ENCODE results near the gene BPIFB1.

Gene BPIFB1

GRCh38 chr20:33246077-33246476 lies 36.9 kb upstream of the BPIFB1 start:
- Histone ChIP-seq H3K27ac (ENCODE audit: low read depth, low read length, poor library complexity, severe bottlenecking) (no peak overlapping the region), H3K9ac (ENCODE audit: low read length) (no peak overlapping the region), H3K9me2 (ENCODE audit: low read depth, low read length) (no peaks in the 10 kb centered on the region), H3F3A (ENCODE audit: insufficient read depth, low read length) (no peaks in the 10 kb centered on the region), H2AFZ (ENCODE audit: low read length) (no peak overlapping the region), H3K27me3 (ENCODE audit: insufficient read depth, low read length) (no peaks in the 10 kb centered on the region), H3K36me3 (ENCODE audit: insufficient read depth, low read length) (no peaks in the 10 kb centered on the region), H3K4me3 (ENCODE audit: low read depth, low read length, poor library complexity, severe bottlenecking) (no peak overlapping the region), H3K4me1 (ENCODE audit: insufficient read depth, low read length, severe bottlenecking) (no peaks in the 10 kb centered on the region), H3K79me2 (ENCODE audit: insufficient read depth, low read length) (no peaks in the 10 kb centered on the region), H3K4me2 (ENCODE audit: low read length) (no peak overlapping the region), H4K20me1 (ENCODE audit: insufficient read depth, low read length) (no peaks in the 10 kb centered on the region), H3K9me3 (ENCODE audit: low read length) (no peaks in the 10 kb centered on the region)
- no peak for TF ChIP-seq CTCF (IDR thresholded peaks at IDR 0.05; ENCODE audit: low read length)
- no peak for TF ChIP-seq EZH2 (IDR thresholded peaks at IDR 0.05; ENCODE audit: borderline replicate concordance, low read length)

GRCh38 chr20:33249456-33249855 lies 33.6 kb upstream of the BPIFB1 start:
- no peaks in the 10 kb centered on the region for H3K27me3 ChIP-seq (ENCODE audit: insufficient read depth, low read length)
- no peaks in the 10 kb centered on the region for H3K36me3 ChIP-seq (ENCODE audit: insufficient read depth, low read length)
- H3K79me2 ChIP-seq (ENCODE audit: insufficient read depth, low read length): no peaks in the 10 kb centered on the region
- no peaks in the 10 kb centered on the region for H3F3A ChIP-seq (ENCODE audit: insufficient read depth, low read length)
- no peak overlapping the region for H2AFZ ChIP-seq (ENCODE audit: low read length)
- no peak overlapping the region for H3K4me2 ChIP-seq (ENCODE audit: low read length)
- no peaks in the 10 kb centered on the region for H4K20me1 ChIP-seq (ENCODE audit: insufficient read depth, low read length)
- H3K4me3 ChIP-seq (ENCODE audit: low read depth, low read length, poor library complexity, severe bottlenecking): no peak overlapping the region
- TF ChIP-seq EZH2 (IDR thresholded peaks at IDR 0.05; ENCODE audit: borderline replicate concordance, low read length) (no peak), CTCF (IDR thresholded peaks at IDR 0.05; ENCODE audit: low read length) (no peak)
- H3K9me2 ChIP-seq (ENCODE audit: low read depth, low read length): no peaks in the 10 kb centered on the region
- H3K9ac ChIP-seq (ENCODE audit: low read length): no peak overlapping the region
- no peak overlapping the region for H3K27ac ChIP-seq (ENCODE audit: low read depth, low read length, poor library complexity, severe bottlenecking)
- H3K9me3 ChIP-seq (ENCODE audit: low read length): no peaks in the 10 kb centered on the region
- H3K4me1 ChIP-seq (ENCODE audit: insufficient read depth, low read length, severe bottlenecking): no peaks in the 10 kb centered on the region

GRCh38 chr20:33250666-33251065 lies 32.3 kb upstream of the BPIFB1 start:
- Histone ChIP-seq H3K9me3 (ENCODE audit: low read length) (no peaks in the 10 kb centered on the region), H3K4me1 (ENCODE audit: insufficient read depth, low read length, severe bottlenecking) (no peaks in the 10 kb centered on the region), H3K36me3 (ENCODE audit: insufficient read depth, low read length) (no peaks in the 10 kb centered on the region), H3K4me2 (ENCODE audit: low read length) (no peak overlapping the region), H3K4me3 (ENCODE audit: low read depth, low read length, poor library complexity, severe bottlenecking) (no peak overlapping the region), H3K9ac (ENCODE audit: low read length) (no peak overlapping the region), H3K9me2 (ENCODE audit: low read depth, low read length) (no peaks in the 10 kb centered on the region), H3F3A (ENCODE audit: insufficient read depth, low read length) (no peaks in the 10 kb centered on the region), H4K20me1 (ENCODE audit: insufficient read depth, low read length) (no peaks in the 10 kb centered on the region), H3K27me3 (ENCODE audit: insufficient read depth, low read length) (no peaks in the 10 kb centered on the region), H3K79me2 (ENCODE audit: insufficient read depth, low read length) (no peaks in the 10 kb centered on the region), H2AFZ (ENCODE audit: low read length) (no peak overlapping the region), H3K27ac (ENCODE audit: low read depth, low read length, poor library complexity, severe bottlenecking) (no peak overlapping the region)
- no peak for TF ChIP-seq CTCF (IDR thresholded peaks at IDR 0.05; ENCODE audit: low read length)
- no peak for TF ChIP-seq EZH2 (IDR thresholded peaks at IDR 0.05; ENCODE audit: borderline replicate concordance, low read length)
